Esophagus squamous epithelium (tissue), 5 donors: ENCODE results near the gene LRFN3. TPM values are rescaled to one million over a fixed set of nuclear protein-coding genes. Genes with fewer than 3 reads are reported as not detected.

Experiments
- DNase-seq: peaks from one replicate; lab custom pipeline; 2025; lab: John Stamatoyannopoulos, UW
- H3K27ac ChIP-seq, 4 donors: fragments of 200-600 bp; sonication (generic); one replicate each; pipeline ENCODE4 v1.5.1; 2016 to 2019; ENCODE audit warnings: mild to moderate bottlenecking in 1 of 4
- H3K27me3 ChIP-seq, 4 donors: fragments of 200-600 bp; sonication (generic); 1 replicate in 3 of 4; 2 replicates in 1 of 4; pipeline versions ENCODE4 v1.5.1 to v1.6.0; 2017 to 2021; ENCODE audit warnings: antibody characterized with exemption in 1 of 4
- H3K36me3 ChIP-seq, 3 donors: fragments of 200-600 bp; sonication (generic); one replicate each; pipeline ENCODE4 v1.5.1; 2016 to 2019
- H3K4me1 ChIP-seq, 3 donors: fragments of 200-600 bp; sonication (generic); one replicate each; pipeline ENCODE4 v1.5.1; 2017 to 2019
- H3K4me3 ChIP-seq, 4 donors: fragments of 200-600 bp; sonication (generic); 1 replicate in 3 of 4; 2 replicates in 1 of 4; pipeline ENCODE4 v1.5.1; 2016 to 2019; ENCODE audit warnings: mild to moderate bottlenecking in 2 of 4, moderate library complexity in 1 of 4
- H3K9me3 ChIP-seq, 3 donors: fragments of 200-600 bp; sonication (generic); one replicate each; pipeline ENCODE4 v1.5.1; 2016 to 2019
- CTCF ChIP-seq, 6 experiments: fragments of 450-650 bp in 4 of 6; fragments of 200-600 bp in 2 of 6; sonication (generic) in 2 of 6; IDR thresholded peaks; one replicate each; pipeline ENCODE4 v1.5.1; 2016 to 2019; ENCODE audit warnings: antibody characterized with exemption in 6 of 6, mild to moderate bottlenecking in 4 of 6, moderate library complexity in 4 of 6
- POLR2A ChIP-seq, 4 donors: fragments of 450-650 bp; IDR thresholded peaks; one replicate each; pipeline ENCODE4 v1.6.1; 2017; ENCODE audit warnings: antibody characterized with exemption in 4 of 4, mild to moderate bottlenecking in 4 of 4, moderate library complexity in 3 of 4
- WGBS, 2 donors: methylation state at CpG; one replicate each; pipeline ENCODE4 v1.1.5; 2018; 5-methylcytosine and 5-hydroxymethylcytosine counted together
- intact Hi-C: fragments of 100-400 bp; cut with DNase I; formaldehyde crosslinking; loops from one replicate; pipeline ENCODE4 v1.15.0; 2022
- total RNA-seq, 4 donors: library from RNA; depleted of rRNA; stranded (reverse); fragments of >200 nt; gene quantifications; one replicate each; pipeline ENCODE4 v1.1.0, GENCODE V29; 2016
- donor health status: DM: yes; HTN: yes; CAD: no.

The LRFN3 gene
- total RNA-seq, 4 donors from 2014 or later = 5.6 to 12.4 (median 7.5) TPM

DNA sequence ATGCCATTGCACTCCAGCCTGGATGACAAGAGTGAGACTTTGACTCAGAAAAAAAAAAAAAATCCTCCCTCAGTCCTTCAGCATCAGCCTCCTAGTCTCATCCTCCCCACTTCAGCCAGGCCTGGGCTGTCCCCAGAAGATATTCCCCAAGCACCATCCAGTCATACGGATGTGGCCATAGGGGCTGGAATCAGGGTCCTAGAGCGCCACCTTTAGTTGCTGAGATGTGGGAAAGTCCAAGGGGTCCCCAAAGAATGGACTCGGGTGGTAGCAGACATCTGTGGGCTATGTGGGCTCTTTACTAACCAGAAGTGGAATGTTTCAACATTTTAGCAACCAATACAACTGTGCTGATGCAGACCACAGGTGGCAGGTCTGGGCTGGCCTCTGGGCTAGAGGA lies 25.0 kb upstream of the LRFN3 start:
- Histone ChIP-seq H3K27me3 (no peaks in the 10 kb centered on the region), H3K4me3 (no peak overlapping the region), H3K36me3 (no peaks in the 10 kb centered on the region), H3K27ac (peak overlapping the region in 1 of 4 donors; percentile 28), H3K4me1 (peaks cover 0 to 15% (median 9%) of the 10 kb centered on the region in 3 donors), H3K9me3 (no peaks in the 10 kb centered on the region)
- TF ChIP-seq CTCF (IDR thresholded peaks at IDR 0.05) (no peak), POLR2A (IDR thresholded peaks at IDR 0.05) (no peak)
- intact Hi-C loops = no loop called here
- DNase-seq = no peak
- WGBS, 2 donors = 76 to 83% methylated on average over 1 to 3 of the region's 3 CpGs

GRCh38 chr19:35911790-35912189 lies 24.4 kb upstream of the LRFN3 start:
- peaks cover 0 to 9% (median 3%) of the 10 kb centered on the region in 3 donors for H3K4me1 ChIP-seq
- no peak overlapping the region for H3K4me3 ChIP-seq
- intact Hi-C loops = no loop called here
- H3K27ac ChIP-seq = peak overlapping the region in 1 of 4 donors; percentile 28
- DNase-seq = no peak
- TF ChIP-seq CTCF (IDR thresholded peaks at IDR 0.05) (no peak), POLR2A (IDR thresholded peaks at IDR 0.05) (no peak)
- WGBS, 2 donors = 9 to 37% methylated on average over 3 to 5 of the region's 5 CpGs
- no peaks in the 10 kb centered on the region for H3K27me3 ChIP-seq
- no peaks in the 10 kb centered on the region for H3K9me3 ChIP-seq
- no peaks in the 10 kb centered on the region for H3K36me3 ChIP-seq

GRCh38 chr19:35913589-35913988 lies 22.6 kb upstream of the LRFN3 start:
- H3K27me3 ChIP-seq = no peaks in the 10 kb centered on the region
- WGBS, 2 donors = 20 to 21% methylated on average over 7 of the region's 7 CpGs
- no peaks in the 10 kb centered on the region for H3K36me3 ChIP-seq
- intact Hi-C loops = no loop called here
- H3K4me1 ChIP-seq = peaks cover 0 to 6% (median 3%) of the 10 kb centered on the region in 3 donors
- H3K4me3 ChIP-seq = no peak overlapping the region
- no peak overlapping the region for H3K27ac ChIP-seq
- TF ChIP-seq POLR2A (IDR thresholded peaks at IDR 0.05) = no peak
- TF ChIP-seq CTCF (IDR thresholded peaks at IDR 0.05) = no peak
- no peak for DNase-seq
- no peaks in the 10 kb centered on the region for H3K9me3 ChIP-seq

GRCh38 chr19:35915443-35915842 lies 20.7 kb upstream of the LRFN3 start:
- H3K9me3 ChIP-seq = no peaks in the 10 kb centered on the region
- H3K27me3 ChIP-seq = peaks cover 0 to 6% (median 0%) of the 10 kb centered on the region in 4 donors
- H3K4me3 ChIP-seq = no peak overlapping the region
- 55 to 60% methylated on average over 3 of the region's 3 CpGs for WGBS, 2 donors
- no peaks in the 10 kb centered on the region for H3K36me3 ChIP-seq
- intact Hi-C loops = no loop called here
- no peak for TF ChIP-seq CTCF (IDR thresholded peaks at IDR 0.05)
- no peak for TF ChIP-seq POLR2A (IDR thresholded peaks at IDR 0.05)
- no peak for DNase-seq
- H3K4me1 ChIP-seq = peaks cover 0 to 6% (median 3%) of the 10 kb centered on the region in 3 donors
- no peak overlapping the region for H3K27ac ChIP-seq

GRCh38 chr19:35919306-35919705 lies 16.9 kb upstream of the LRFN3 start:
- intact Hi-C loops = no loop called here
- Histone ChIP-seq H3K9me3 (no peaks in the 10 kb centered on the region), H3K27ac (no peak overlapping the region), H3K4me3 (no peak overlapping the region), H3K4me1 (no peaks in the 10 kb centered on the region), H3K27me3 (peaks cover 0 to 10% (median 0%) of the 10 kb centered on the region in 4 donors), H3K36me3 (no peaks in the 10 kb centered on the region)
- no peak for DNase-seq
- TF ChIP-seq POLR2A (IDR thresholded peaks at IDR 0.05) (no peak), CTCF (IDR thresholded peaks at IDR 0.05) (no peak)
- 82 to 86% methylated on average over 6 to 11 of the region's 11 CpGs for WGBS, 2 donors
